HUES48 (cell line): ENCODE data around the gene FAM120B.
"Not testable (repeated sequence)": the region's sequence is repeated elsewhere in the genome, so short reads cannot be mapped to it uniquely, and the experiment has no call there.

Experiments used
- H3K27ac ChIP-seq: one replicate; pipeline ENCODE4 v1.7.0; 2013; ENCODE audit warnings: low read depth, low read length, inconsistent platforms
- H3K27me3 ChIP-seq: 2 replicates; pipeline ENCODE4 v1.6.1; 2013; ENCODE audit warnings: mild to moderate bottlenecking, low read length; ENCODE audit not compliant: control insufficient read depth, insufficient read depth
- H3K36me3 ChIP-seq: 2 replicates; pipeline ENCODE4 v1.6.1; 2013; ENCODE audit warnings: low read length; ENCODE audit not compliant: control insufficient read depth, insufficient read depth
- H3K4me1 ChIP-seq: 2 replicates; pipeline ENCODE4 v1.6.1; 2013; ENCODE audit warnings: mild to moderate bottlenecking, low read length; ENCODE audit not compliant: control insufficient read depth, insufficient read depth
- H3K4me3 ChIP-seq: 2 replicates; pipeline ENCODE4 v1.5.1; 2013; ENCODE audit warnings: mild to moderate bottlenecking, low read depth, low read length
- H3K9ac ChIP-seq: 2 replicates; pipeline ENCODE4 v1.6.1; 2013; ENCODE audit warnings: mild to moderate bottlenecking, low read depth, low read length, moderate library complexity
- H3K9me3 ChIP-seq: 2 replicates; pipeline ENCODE4 v1.6.1; 2013; ENCODE audit warnings: low read length; ENCODE audit not compliant: control insufficient read depth, insufficient read depth

The FAM120B gene

DNA sequence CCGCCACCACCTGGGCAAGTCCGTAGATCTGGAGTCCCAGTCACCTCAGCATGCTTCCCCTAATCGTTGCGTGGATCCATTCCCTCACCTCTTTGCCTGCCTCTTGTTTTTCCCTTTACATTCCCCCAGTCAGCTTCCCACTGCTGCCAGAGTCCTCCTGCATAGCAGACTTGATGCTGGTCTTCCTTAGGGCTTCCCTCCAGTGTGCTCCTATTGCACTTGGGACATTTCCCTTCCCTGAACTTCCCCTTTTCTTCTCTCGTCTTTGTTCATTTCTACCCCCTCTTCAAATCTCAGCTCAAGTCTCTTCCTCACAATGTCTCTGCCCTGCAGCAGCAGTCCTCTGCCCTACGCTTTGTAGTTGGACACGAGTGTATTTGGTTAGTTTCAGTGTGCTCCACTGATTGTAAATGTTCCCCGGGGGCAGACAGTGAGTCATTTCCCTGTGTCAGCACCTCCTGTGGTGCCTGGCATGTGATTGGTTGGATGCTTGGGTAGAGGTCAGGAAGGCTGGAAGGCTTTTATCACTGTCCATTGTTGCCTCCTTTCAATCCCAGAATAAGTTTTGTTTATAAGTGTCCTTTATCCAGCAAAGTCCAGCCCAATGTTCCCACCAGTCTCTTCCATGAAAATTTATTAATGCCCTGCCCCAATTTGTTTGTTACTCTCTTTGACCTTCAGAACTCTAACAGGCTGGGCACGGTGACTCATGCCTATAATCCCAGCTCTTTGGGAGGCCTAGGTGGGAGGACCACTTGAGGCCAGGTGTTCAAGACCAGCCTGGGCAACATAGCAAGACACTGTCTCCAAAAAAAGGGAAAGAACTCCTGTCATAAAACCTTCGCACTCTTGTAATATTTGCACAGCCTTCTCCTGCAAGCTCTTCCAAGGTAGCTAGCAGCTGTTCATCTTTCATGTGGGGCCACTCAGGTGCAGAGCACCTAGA, 38.3 kb downstream of the FAM120B start:
- Histone ChIP-seq H3K4me1 (peaks cover 3% of the 10 kb centered on the region; the same call in 1 of the 2 replicates), H3K9ac (no peak overlapping the region), H3K4me3 (no peak overlapping the region), H3K27ac (peak overlapping the region; percentile 67), H3K9me3 (no peaks in the 10 kb centered on the region), H3K27me3 (no peaks in the 10 kb centered on the region), H3K36me3 (peaks cover 9% of the 10 kb centered on the region)

DNA sequence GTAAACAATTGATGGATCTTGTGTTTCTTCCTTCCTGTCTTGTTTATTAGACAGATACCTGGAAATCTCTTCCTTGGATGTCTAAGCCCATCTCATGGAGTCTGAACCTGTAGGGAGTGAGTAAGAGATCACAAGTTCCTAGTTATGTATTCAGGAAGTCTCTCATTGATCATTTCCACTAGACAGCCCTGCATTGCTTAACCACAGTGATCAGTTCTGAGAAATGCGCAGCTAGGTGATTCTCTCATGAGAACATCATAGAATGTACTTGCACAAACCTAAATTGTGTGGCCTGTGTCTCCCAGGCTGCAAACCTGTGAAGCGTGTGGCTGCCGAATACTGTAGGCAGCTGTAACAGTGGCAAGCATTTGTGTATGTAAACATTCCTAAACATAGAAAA, 39.1 kb downstream of the FAM120B start:
- peaks cover 16% of the 10 kb centered on the region for H3K36me3 ChIP-seq

DNA sequence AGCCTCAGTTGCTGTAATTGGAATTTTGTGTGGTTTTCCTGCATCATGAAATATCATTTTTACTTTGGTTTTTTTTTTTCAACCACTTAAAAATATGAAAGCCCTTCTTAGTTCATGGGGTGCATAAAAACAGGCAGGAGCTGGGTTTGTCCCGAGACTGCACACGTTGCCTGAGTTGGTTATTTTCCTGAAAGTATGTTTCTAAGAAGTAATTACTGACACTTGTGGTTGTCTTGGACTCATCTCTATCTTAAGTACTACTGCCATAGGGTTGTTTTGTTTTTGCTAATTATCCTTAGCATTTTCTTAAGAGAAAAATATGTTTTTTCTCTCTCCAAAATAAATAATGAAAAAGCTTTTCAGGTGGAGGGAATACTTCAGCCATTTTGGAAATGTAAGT, 40.1 kb downstream of the FAM120B start:
- Histone ChIP-seq H3K9me3 (peaks cover 9% of the 10 kb centered on the region), H3K36me3 (peaks cover 17% of the 10 kb centered on the region), H3K27ac (no peak overlapping the region), H3K27me3 (no peaks in the 10 kb centered on the region), H3K4me3 (no peak overlapping the region), H3K4me1 (peaks cover 3% of the 10 kb centered on the region; the same call in 1 of the 2 replicates), H3K9ac (no peak overlapping the region)

More for the DNA sequence above, 39.1 kb downstream of the FAM120B start:
- no peak overlapping the region for H3K27ac ChIP-seq
- H3K9me3 ChIP-seq = peaks cover 4% of the 10 kb centered on the region
- H3K4me3 ChIP-seq = no peak overlapping the region
- no peaks in the 10 kb centered on the region for H3K27me3 ChIP-seq
- H3K9ac ChIP-seq = no peak overlapping the region
- peaks cover 3% of the 10 kb centered on the region; the same call in 1 of the 2 replicates for H3K4me1 ChIP-seq

DNA sequence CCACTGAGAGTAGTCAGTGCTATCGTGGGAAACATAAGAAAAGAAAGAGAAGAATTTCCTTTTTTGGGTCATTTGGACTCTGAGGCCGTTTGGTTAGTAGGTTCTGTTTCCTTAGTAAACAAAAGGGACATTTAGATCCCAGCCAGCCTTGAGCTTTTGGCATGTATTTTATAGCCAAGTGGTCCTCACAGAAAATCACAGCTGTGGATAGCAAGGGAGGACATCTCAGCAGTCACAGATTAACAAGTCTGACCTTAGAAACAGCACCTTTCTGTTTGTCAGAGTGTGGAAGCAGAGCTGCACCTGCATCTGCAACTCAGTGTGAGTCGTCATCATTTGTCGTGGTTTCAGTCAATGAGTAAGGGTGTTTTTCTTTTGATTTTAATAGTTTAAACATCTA, 40.5 kb downstream of the FAM120B start:
- H3K9ac ChIP-seq = no peak overlapping the region
- no peak overlapping the region for H3K27ac ChIP-seq
- peaks cover 3% of the 10 kb centered on the region; the same call in 1 of the 2 replicates for H3K4me1 ChIP-seq
- peaks cover 9% of the 10 kb centered on the region for H3K9me3 ChIP-seq
- no peaks in the 10 kb centered on the region for H3K27me3 ChIP-seq
- H3K4me3 ChIP-seq = no peak overlapping the region
- H3K36me3 ChIP-seq = peaks cover 17% of the 10 kb centered on the region

DNA sequence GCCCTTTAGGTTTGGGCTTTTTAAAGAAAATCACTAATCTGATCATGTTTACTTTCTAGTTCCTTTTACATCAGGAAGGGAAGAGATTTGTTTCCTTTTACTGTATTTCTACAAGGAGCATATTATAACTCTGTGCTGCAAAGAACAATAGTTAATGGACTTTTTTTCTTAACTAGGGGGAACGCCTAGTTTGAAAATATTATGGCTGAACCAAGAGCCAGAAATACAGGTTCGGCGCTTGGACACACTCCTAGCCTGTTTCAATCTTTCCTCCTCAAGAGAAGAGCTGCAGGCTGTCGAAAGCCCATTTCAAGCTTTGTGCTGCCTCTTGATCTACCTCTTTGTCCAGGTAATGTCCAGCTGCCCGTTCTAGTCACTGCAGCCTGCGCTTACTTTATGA, 41.4 kb downstream of the FAM120B start:
- no peaks in the 10 kb centered on the region for H3K27me3 ChIP-seq
- H3K27ac ChIP-seq = no peak overlapping the region

DNA sequence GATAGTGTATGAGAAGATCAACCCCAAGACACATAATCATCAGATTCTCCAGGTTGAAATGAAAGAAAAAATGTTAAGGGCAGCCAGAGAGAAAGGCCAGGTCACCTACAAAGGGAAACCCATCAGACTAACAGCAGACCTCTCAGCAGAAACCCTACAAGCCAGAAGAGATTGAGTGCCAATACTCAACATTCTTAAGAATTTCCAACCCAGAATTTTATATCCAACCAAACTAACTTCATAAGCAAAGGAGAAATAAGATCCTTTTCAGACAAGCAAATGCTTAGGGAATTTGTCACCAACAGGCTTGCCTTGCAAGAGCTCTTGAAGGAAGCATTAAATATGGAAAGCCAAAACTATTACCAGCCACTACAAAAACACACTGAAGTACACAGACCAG, 44.9 kb downstream of the FAM120B start:
- H3K27ac ChIP-seq, H3K4me3 ChIP-seq, H3K9ac ChIP-seq, H3K4me1 ChIP-seq, H3K27me3 ChIP-seq: not testable (repeated sequence)
- Histone ChIP-seq H3K9me3 (peaks cover 10% of the 10 kb centered on the region), H3K36me3 (peaks cover 17% of the 10 kb centered on the region)

More for the DNA sequence above, 41.4 kb downstream of the FAM120B start:
- Histone ChIP-seq H3K36me3 (peaks cover 17% of the 10 kb centered on the region), H3K4me1 (peaks cover 3% of the 10 kb centered on the region; the same call in 1 of the 2 replicates), H3K9me3 (peaks cover 9% of the 10 kb centered on the region), H3K4me3 (no peak overlapping the region), H3K9ac (no peak overlapping the region)

DNA sequence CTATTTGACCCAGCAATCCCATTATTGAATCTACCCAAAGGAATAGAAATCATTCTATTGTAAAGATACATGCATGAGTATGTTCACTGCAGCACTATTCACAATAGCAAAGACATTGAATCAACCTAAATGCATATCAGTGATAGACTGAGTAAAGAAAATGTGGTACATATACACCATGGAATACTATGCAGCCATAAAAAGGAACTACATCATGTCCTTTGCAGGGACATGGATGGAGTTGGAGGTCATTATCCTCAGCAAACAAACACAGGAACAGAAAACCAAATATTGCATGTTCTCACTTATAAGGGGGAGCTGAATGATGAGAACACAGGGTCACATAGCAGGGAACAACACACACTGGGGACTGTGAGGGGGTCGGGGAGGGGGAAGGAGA, 48.6 kb downstream of the FAM120B start:
- not testable (repeated sequence) for H3K36me3 ChIP-seq, H3K4me1 ChIP-seq, H3K4me3 ChIP-seq, H3K27ac ChIP-seq, H3K27me3 ChIP-seq, H3K9ac ChIP-seq
- H3K9me3 ChIP-seq = peaks cover 10% of the 10 kb centered on the region

DNA sequence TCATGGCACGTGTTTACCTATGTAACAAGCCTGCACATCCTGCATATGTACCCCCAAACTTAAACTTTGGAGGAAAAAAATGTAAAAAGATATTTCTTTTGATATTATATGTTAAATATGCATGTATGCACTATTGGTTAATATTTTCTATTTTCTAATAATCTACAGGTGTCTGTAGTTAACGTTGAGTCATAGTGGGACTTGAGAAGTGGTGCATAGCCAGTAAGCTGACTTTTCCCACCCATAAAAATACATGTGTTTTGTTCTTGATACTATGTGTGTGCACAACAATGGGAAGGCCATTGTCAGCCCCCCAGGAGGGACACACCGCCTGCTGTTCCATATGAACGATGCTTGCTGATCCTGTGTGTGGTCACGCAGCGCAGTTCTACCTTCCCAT, 49.1 kb downstream of the FAM120B start:
- Histone ChIP-seq H3K27me3 (no peaks in the 10 kb centered on the region), H3K36me3 (peaks cover 6% of the 10 kb centered on the region; the same call in 1 of the 2 replicates), H3K9me3 (peaks cover 7% of the 10 kb centered on the region), H3K4me3 (no peak overlapping the region), H3K9ac (no peak overlapping the region), H3K4me1 (no peaks in the 10 kb centered on the region), H3K27ac (no peak overlapping the region)

DNA sequence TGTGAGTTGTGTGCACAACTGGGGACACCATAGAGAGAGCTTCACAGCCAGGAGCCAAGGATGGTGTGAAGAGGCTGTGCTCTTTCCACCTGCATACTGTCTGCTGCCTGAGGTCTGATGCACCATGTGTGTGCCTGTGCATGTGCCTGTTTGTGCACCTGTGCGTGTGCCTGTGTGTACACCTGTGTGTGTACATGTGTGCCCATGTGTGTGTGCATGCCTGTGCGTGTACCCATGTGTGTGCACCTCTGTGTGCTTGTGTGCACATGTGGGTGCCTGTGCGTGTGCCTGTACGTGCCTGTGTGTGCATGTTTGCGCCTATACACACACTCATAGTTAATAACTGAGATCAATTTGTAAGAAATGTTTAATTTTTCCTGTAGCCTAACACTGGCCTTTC, 51.3 kb downstream of the FAM120B start:
- Histone ChIP-seq H3K4me1 (no peaks in the 10 kb centered on the region), H3K4me3 (no peak overlapping the region), H3K27ac (no peak overlapping the region), H3K27me3 (no peaks in the 10 kb centered on the region), H3K9ac (no peak overlapping the region), H3K36me3 (peaks cover 8% of the 10 kb centered on the region; the same call in 1 of the 2 replicates), H3K9me3 (peaks cover 2% of the 10 kb centered on the region; the same call in 1 of the 2 replicates)

DNA sequence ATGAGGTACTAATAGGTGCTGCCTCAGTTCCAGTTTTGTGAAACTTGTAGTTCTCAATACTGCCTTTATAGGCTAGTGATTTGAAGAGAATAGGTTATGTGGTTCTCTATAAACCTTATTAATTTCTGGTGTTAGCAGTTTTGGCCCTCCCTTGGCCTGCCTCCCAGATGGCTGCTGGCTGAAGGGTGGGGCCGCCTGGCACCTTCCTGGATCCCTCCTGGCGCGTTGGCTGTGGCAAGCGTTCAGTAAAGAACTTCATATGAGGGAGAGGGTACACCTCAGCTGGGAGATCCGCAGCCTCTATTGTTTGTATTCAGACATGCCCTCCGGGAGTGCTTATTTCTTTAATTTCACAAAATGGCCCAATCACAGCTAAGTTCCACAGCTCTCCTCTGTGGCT, 51.9 kb downstream of the FAM120B start:
- 0 out of 2 replicates have a peak, but pooled peaks cover 2% of the 10 kb centered on the region for H3K9me3 ChIP-seq
- H3K9ac ChIP-seq = no peak overlapping the region
- peaks cover 8% of the 10 kb centered on the region; the same call in 1 of the 2 replicates for H3K36me3 ChIP-seq
- H3K27ac ChIP-seq = no peak overlapping the region
- H3K4me3 ChIP-seq = no peak overlapping the region
- no peaks in the 10 kb centered on the region for H3K4me1 ChIP-seq
- H3K27me3 ChIP-seq = no peaks in the 10 kb centered on the region

DNA sequence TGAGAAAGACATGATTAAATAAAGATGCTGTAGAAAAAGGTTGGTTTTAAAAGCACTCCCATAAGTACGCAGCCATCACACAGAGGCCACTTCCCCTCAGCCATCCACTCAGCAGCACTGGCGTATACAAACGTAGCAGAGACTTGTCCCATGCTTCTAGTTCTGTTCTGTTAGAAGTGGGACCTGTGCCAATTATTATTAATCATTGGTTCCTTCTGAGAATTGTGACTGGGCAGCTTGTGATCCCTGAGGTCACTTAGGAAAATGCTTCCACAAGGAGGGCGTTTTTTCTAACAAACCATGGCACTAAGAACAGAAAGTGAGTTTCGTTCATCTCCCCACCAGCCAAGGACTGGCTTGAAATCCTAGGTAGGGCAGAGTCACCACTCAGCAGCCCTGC, 53.9 kb downstream of the FAM120B start:
- Histone ChIP-seq H3K4me1 (no peaks in the 10 kb centered on the region), H3K27ac (no peak overlapping the region), H3K9ac (no peak overlapping the region), H3K36me3 (peaks cover 8% of the 10 kb centered on the region; the same call in 1 of the 2 replicates), H3K9me3 (no peaks in the 10 kb centered on the region), H3K27me3 (no peaks in the 10 kb centered on the region), H3K4me3 (no peak overlapping the region)
